GM10248 (cell line): ENCODE measurements around the gene CEACAM18.
A peak's percentile ranks its signal among the peaks of the same experiment; 100 is the strongest.
"Not testable (repeated sequence)": the region's sequence is repeated elsewhere in the genome, so short reads cannot be mapped to it uniquely, and the experiment has no call there.

ENCODE experiments used
- CTCF ChIA-PET: fragments of 300-600 bp; sonication (Branson Sonifier 250); formaldehyde crosslinking; extraction: SDS; loops from one replicate; lab custom pipeline; 2021; ENCODE audit warnings: antibody characterized with exemption; lab: Yijun Ruan, JAX
- POLR2A ChIA-PET: fragments of 350-650 bp; sonication (Branson Sonifier 250); formaldehyde crosslinking; extraction: SDS; loops from one replicate; lab custom pipeline; 2020; ENCODE audit warnings: antibody characterized with exemption; lab: Yijun Ruan, JAX
- DNase-seq: peaks from one replicate; pipeline ENCODE4 v3.0.0; 2012; ENCODE audit errors: extremely low spot score
- CTCF ChIP-seq: IDR thresholded peaks from 2 replicates; pipeline ENCODE4 v1.5.1; 2012; ENCODE audit warnings: mild to moderate bottlenecking, low read depth; ENCODE audit errors: extremely low read depth, missing control alignments, control extremely low read depth

Gene CEACAM18

GRCh38 chr19:51440052-51440451 is 38.3 kb upstream of the CEACAM18 start:
- no peak for TF ChIP-seq CTCF
- POLR2A ChIA-PET, result no interaction called here
- no peak for DNase-seq
- CTCF ChIA-PET, result interaction anchor here (1.2 to 7.0 kb wide), 9 partner anchors 13 to 221 kb away, joined by 3 to 109 read pairs (median 7); partner anchors contain the start of genes NKG7 and SIGLEC10

- POLR2A ChIA-PET, result no interaction called here
- no peak for TF ChIP-seq CTCF
- CTCF ChIA-PET, result interaction anchor here (0.6 to 7.0 kb wide), 13 partner anchors 12 to 221 kb away, joined by 3 to 109 read pairs (median 3); partner anchors contain the start of gene SIGLEC10
- DNase-seq, result no peak
These were observed 37.4 kb upstream of the CEACAM18 start for GRCh38 chr19:51440846-51441409.

- POLR2A ChIA-PET, result no interaction called here
- DNase-seq, result peak; percentile 78
- TF ChIP-seq CTCF, result no peak
- CTCF ChIA-PET, result interaction anchor here (0.8 to 7.0 kb wide), 11 partner anchors 11 to 220 kb away, joined by 3 to 109 read pairs (median 3); partner anchors contain the start of gene SIGLEC10
These were observed 36.6 kb upstream of the CEACAM18 start for GRCh38 chr19:51441410-51442390.

GRCh38 chr19:51447510-51447909 is 30.8 kb upstream of the CEACAM18 start:
- DNase-seq, POLR2A ChIA-PET: not testable (repeated sequence)
- CTCF ChIA-PET, result interaction anchor here (1.3 to 3.0 kb wide), 4 partner anchors 10 to 68 kb away, joined by 3 to 12 read pairs (median 8); no protein-coding TSS in a partner anchor

- no peak for TF ChIP-seq CTCF
- POLR2A ChIA-PET, result no interaction called here
- no peak for DNase-seq
- CTCF ChIA-PET, result interaction anchor here (1.3 to 3.0 kb wide), 4 partner anchors 11 to 68 kb away, joined by 3 to 12 read pairs (median 8); no protein-coding TSS in a partner anchor
These were observed 30.3 kb upstream of the CEACAM18 start for GRCh38 chr19:51448011-51448410.

- no peak for TF ChIP-seq CTCF
- ChIA-PET CTCF (interaction anchor here (2.4 to 3.0 kb wide), 3 partner anchors 11 to 27 kb away, joined by 8 to 12 read pairs (median 10); no protein-coding TSS in a partner anchor), POLR2A (no interaction called here)
- no peak for DNase-seq
These were observed 29.8 kb upstream of the CEACAM18 start for GRCh38 chr19:51448411-51449016.
